Hepatocyte (in vitro differentiated cells): ENCODE data around the gene ZFTA. TPM values are rescaled to one million over a fixed set of nuclear protein-coding genes. Genes with fewer than 3 reads are reported as not detected.
"Not testable (repeated sequence)": the region's sequence is repeated elsewhere in the genome, so short reads cannot be mapped to it uniquely, and the experiment has no call there.

ENCODE experiments used
- DNase-seq: peaks from one replicate; pipeline ENCODE4 v3.0.0-alpha.2; 2016; ENCODE audit warnings: low spot score
- H2AFZ ChIP-seq: fragments of 200-600 bp; sonication (generic); 2 replicates; pipeline ENCODE4 v1.6.0; 2016; ENCODE audit warnings: antibody characterized with exemption, mild to moderate bottlenecking
- H3K27ac ChIP-seq: fragments of 200-600 bp; sonication (generic); 2 replicates; pipeline ENCODE4 v1.5.1; 2016; ENCODE audit warnings: mild to moderate bottlenecking
- H3K27me3 ChIP-seq: fragments of 200-600 bp; sonication (generic); 2 replicates; pipeline ENCODE4 v1.6.1; 2016
- H3K36me3 ChIP-seq: fragments of 200-600 bp; sonication (generic); replicated peaks from 2 replicates; pipeline ENCODE4 v1.5.1; 2016; ENCODE audit warnings: low read depth; ENCODE audit not compliant: insufficient read depth
- H3K4me1 ChIP-seq: fragments of 200-600 bp; sonication (generic); 2 replicates; pipeline ENCODE4 v1.5.1; 2016; ENCODE audit warnings: mild to moderate bottlenecking, moderate library complexity; ENCODE audit not compliant: insufficient read depth
- H3K4me2 ChIP-seq: fragments of 200-600 bp; sonication (generic); 2 replicates; pipeline ENCODE4 v1.6.0; 2016
- H3K4me3 ChIP-seq: fragments of 200-600 bp; sonication (generic); 2 replicates; pipeline ENCODE4 v1.5.1; 2016; ENCODE audit warnings: mild to moderate bottlenecking
- H3K79me2 ChIP-seq: fragments of 200-600 bp; sonication (generic); 2 replicates; pipeline ENCODE4 v1.6.0; 2017; ENCODE audit warnings: mild to moderate bottlenecking
- H3K9me2 ChIP-seq: fragments of 200-600 bp; sonication (generic); replicated peaks from 2 replicates; pipeline ENCODE4 v1.6.0; 2017; ENCODE audit warnings: mild to moderate bottlenecking; ENCODE audit not compliant: insufficient read depth
- H3K9me3 ChIP-seq: fragments of 200-600 bp; sonication (generic); 2 replicates; pipeline ENCODE4 v1.5.1; 2016; ENCODE audit warnings: low read depth, mild to moderate bottlenecking
- H4K20me1 ChIP-seq: fragments of 200-600 bp; sonication (generic); 2 replicates; pipeline ENCODE4 v1.6.0; 2016; ENCODE audit warnings: mild to moderate bottlenecking; ENCODE audit not compliant: insufficient read depth, poor library complexity, severe bottlenecking
- EZH2 ChIP-seq: fragments of 200-600 bp; sonication (generic); IDR thresholded peaks from 2 replicates; pipeline ENCODE4 v1.6.1; 2016; ENCODE audit warnings: antibody characterized with exemption, mild to moderate bottlenecking, borderline replicate concordance
- EZH2phosphoT487 ChIP-seq: fragments of 200-600 bp; sonication (generic); IDR thresholded peaks from one replicate; pipeline ENCODE4 v1.6.1; 2018; ENCODE audit warnings: antibody characterized with exemption, mild to moderate bottlenecking, low read depth, moderate library complexity; ENCODE audit not compliant: unreplicated experiment, severe bottlenecking
- WGBS: methylation state at CpG from one replicate; pipeline ENCODE4 v1.1.6; 2016; ENCODE audit warnings: low lambda C conversion rate; ENCODE audit errors: missing lambda C conversion rate; 5-methylcytosine and 5-hydroxymethylcytosine counted together
- polyA plus RNA-seq: library from polyadenylated mRNA; unstranded; fragments of >200 nt; fragmentation: Nextera tagmentation; extraction: Ambion mirVana; gene quantifications from 2 replicates; pipeline ENCODE4 v1.2.1, GENCODE V29; 2016
- total RNA-seq: library from RNA; depleted of rRNA; stranded (reverse); fragments of >200 nt; gene quantifications from 2 replicates; pipeline ENCODE4 v1.2.3, GENCODE V29; 2014
- TF ChIP-seq, protein P1 (sequence below): fragments of 200-600 bp; sonication (generic); IDR thresholded peaks from 2 replicates; pipeline ENCODE4 v1.5.1; 2016; ENCODE audit warnings: antibody characterized with exemption, mild to moderate bottlenecking; ENCODE audit not compliant: poor library complexity

ZFTA gene
- total and polyA plus RNA-seq, 2 experiments from 2014 or later: 14.7 to 44.1 TPM

DNA sequence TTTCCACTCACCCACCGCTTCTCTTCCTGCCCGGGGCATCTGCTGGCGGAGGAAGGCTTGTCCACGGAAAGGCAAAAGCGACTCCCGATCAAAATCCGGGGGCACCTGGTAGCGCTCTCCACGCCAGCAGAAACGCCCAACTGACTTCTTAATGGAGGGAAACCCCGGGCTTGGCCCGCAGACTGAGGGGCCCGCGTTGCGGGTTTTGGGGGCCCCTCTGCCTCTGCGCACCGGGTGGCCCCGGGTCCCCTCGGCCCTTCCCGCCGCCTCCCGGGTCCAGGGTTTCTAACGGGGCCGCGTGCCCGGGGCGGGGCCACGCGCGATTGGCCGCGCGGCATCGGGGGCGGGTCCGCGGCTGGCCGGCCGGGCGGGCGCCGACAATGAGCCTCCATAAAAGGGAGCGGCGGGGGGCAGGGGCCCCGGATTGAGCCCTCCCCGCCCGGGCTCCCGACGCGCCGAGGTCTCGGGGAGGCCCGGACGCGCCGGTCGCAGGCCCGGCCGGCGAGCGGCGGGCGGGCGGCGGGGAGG, 44.5 kb upstream of the ZFTA start, which contains the start of gene SPINDOC:
Gene SPINDOC, plus strand, starts transcription at position 422 of the 528 bp plus-strand sequence. CDS start 231 bp downstream, outside the sequence.
- WGBS: under 1% methylated on average over 25 of the region's 65 CpGs
- peaks cover 48% of the 10 kb centered on the region for H3K79me2 ChIP-seq
- H3K4me1 ChIP-seq: peaks cover 12% of the 10 kb centered on the region
- H3K9me2 ChIP-seq: no peaks in the 10 kb centered on the region
- peak; percentile 86 for DNase-seq
- peak within 1 kb of the TSS; percentile 97 for H3K4me3 ChIP-seq
- H3K9me3 ChIP-seq: no peaks in the 10 kb centered on the region
- H3K27me3 ChIP-seq: no peaks in the 10 kb centered on the region
- H2AFZ ChIP-seq: peak within 1 kb of the TSS; percentile 96
- H4K20me1 ChIP-seq: peaks cover 37% of the 10 kb centered on the region
- TF ChIP-seq EZH2 (no peak), EZH2phosphoT487 (no peak)
- TF ChIP-seq, protein P1, sequence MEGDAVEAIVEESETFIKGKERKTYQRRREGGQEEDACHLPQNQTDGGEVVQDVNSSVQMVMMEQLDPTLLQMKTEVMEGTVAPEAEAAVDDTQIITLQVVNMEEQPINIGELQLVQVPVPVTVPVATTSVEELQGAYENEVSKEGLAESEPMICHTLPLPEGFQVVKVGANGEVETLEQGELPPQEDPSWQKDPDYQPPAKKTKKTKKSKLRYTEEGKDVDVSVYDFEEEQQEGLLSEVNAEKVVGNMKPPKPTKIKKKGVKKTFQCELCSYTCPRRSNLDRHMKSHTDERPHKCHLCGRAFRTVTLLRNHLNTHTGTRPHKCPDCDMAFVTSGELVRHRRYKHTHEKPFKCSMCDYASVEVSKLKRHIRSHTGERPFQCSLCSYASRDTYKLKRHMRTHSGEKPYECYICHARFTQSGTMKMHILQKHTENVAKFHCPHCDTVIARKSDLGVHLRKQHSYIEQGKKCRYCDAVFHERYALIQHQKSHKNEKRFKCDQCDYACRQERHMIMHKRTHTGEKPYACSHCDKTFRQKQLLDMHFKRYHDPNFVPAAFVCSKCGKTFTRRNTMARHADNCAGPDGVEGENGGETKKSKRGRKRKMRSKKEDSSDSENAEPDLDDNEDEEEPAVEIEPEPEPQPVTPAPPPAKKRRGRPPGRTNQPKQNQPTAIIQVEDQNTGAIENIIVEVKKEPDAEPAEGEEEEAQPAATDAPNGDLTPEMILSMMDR: no peak
- H3K4me2 ChIP-seq: peak within 1 kb of the TSS; percentile 97
- peak within 1 kb of the TSS; percentile 84 for H3K27ac ChIP-seq
- no peaks in the 10 kb centered on the region for H3K36me3 ChIP-seq

DNA sequence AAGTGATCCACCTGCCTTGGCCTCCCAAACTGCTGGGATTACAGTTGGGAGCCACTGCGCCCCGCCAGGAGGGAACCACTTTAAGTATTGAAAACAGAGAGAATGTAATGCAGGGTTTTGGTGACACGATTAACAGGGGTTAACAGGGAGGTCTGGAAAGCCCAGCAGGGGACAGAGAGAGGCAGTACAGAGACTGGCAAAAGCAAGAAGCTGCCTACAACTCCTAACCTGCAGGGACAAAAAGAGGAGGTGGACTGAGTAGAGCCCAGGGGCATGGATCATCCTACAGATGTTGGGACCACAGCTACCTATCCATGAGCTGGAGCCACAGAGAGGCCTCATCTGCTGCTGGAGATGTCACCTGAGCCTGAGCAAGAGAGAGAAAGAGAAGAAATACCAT, 42.9 kb upstream of the ZFTA start:
- 80% methylated on average over 3 of the region's 3 CpGs for WGBS
- Histone ChIP-seq H4K20me1 (peaks cover 24% of the 10 kb centered on the region), H3K4me1 (peaks cover 12% of the 10 kb centered on the region), H3K27ac (no peak overlapping the region), H3K9me3 (no peaks in the 10 kb centered on the region), H3K79me2 (peaks cover 33% of the 10 kb centered on the region), H3K27me3 (no peaks in the 10 kb centered on the region), H3K36me3 (no peaks in the 10 kb centered on the region), H3K4me2 (peak overlapping the region; percentile 97), H3K4me3 (no peak overlapping the region), H2AFZ (no peak overlapping the region), H3K9me2 (no peaks in the 10 kb centered on the region)
- no peak for DNase-seq
- TF ChIP-seq, protein P1: no peak
- TF ChIP-seq EZH2 (no peak), EZH2phosphoT487 (no peak)

DNA sequence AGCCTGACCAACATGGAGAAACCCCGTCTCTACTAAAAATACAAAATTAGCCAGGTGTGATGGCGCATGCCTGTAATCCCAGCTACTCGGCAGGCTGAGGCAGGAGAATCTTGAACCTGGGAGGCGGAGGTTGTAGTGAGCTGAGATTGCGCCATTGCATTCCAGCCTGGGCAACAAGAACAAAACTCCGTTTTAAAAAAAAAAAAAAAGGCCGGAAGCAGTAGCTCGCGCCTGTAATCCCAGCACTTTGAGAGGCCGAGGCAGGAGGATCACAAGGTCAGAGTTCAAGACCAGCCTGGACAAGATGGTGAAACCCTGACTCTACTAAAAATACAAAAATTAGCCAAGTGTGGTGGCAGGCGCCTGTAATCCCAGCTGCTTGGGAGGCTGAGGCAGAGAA, 41.8 kb upstream of the ZFTA start:
- not testable (repeated sequence) for H2AFZ ChIP-seq
- WGBS: 88% methylated on average over 11 of the region's 11 CpGs

DNA sequence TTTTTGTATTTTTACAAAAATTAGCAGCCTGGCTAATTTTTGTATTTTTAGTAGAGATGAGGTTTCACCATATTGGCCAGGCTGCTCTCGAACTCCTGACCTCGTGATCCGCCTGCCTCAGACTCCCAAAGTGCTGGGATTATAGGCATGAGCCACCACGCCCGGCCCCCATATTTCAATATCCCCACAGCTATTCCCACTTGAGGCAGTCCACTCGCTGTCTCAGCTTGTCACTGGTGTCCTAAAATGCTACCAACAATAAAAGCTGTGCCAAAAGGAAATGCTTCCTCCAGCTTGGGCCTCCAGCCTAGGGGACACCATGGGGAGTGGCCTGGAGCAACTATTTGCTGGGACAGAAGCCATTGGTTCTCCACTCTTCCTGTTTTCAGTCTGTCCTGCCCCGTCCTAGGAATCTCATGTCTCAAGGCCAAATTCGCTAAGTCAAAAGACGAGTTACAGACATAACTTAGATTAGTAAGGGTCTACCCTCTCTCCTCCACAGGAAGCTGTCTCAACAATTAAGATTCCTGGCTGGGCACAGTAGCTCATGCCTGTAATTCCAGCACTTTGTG, 37.4 kb upstream of the ZFTA start:
- H3K27ac ChIP-seq: no peak overlapping the region
- H4K20me1 ChIP-seq: no peaks in the 10 kb centered on the region
- H3K4me2 ChIP-seq: no peak overlapping the region
- peaks cover 8% of the 10 kb centered on the region for H3K4me1 ChIP-seq
- no peaks in the 10 kb centered on the region for H3K27me3 ChIP-seq
- no peaks in the 10 kb centered on the region for H3K36me3 ChIP-seq
- H3K79me2 ChIP-seq: no peaks in the 10 kb centered on the region
- no peak for DNase-seq
- no peaks in the 10 kb centered on the region for H3K9me3 ChIP-seq
- no peaks in the 10 kb centered on the region for H3K9me2 ChIP-seq
- TF ChIP-seq EZH2phosphoT487: no peak
- TF ChIP-seq, protein P1: no peak
- TF ChIP-seq EZH2: no peak
- H2AFZ ChIP-seq: no peak overlapping the region
- WGBS: 82% methylated on average over 9 of the region's 9 CpGs
- no peak overlapping the region for H3K4me3 ChIP-seq

More for the DNA sequence above, 41.8 kb upstream of the ZFTA start:
- not testable (repeated sequence) for H3K4me3 ChIP-seq, H3K9me3 ChIP-seq, H3K9me2 ChIP-seq, H3K4me2 ChIP-seq, H3K27ac ChIP-seq, H3K27me3 ChIP-seq, DNase-seq, H3K36me3 ChIP-seq
- Histone ChIP-seq H3K4me1 (peaks cover 11% of the 10 kb centered on the region), H3K79me2 (peaks cover 22% of the 10 kb centered on the region), H4K20me1 (peaks cover 15% of the 10 kb centered on the region)
